ENCODE results near the gene MUC5AC. TPM values are rescaled to one million over a fixed set of nuclear protein-coding genes. Genes with fewer than 3 reads are reported as not detected.
A peak's percentile ranks its signal among the peaks of the same experiment; 100 is the strongest.

The MUC5AC gene
- total RNA-seq, 2 donors from 2014 or later = not detected

GRCh38 chr11:1232021-1232882 is 74.5 kb downstream of the MUC5AC start:
- Histone ChIP-seq H3K27me3 (ENCODE audit: control insufficient read depth, insufficient read depth, low read length, poor library complexity, severe bottlenecking) (no peaks in the 10 kb centered on the region), H3K36me3 (ENCODE audit: control insufficient read depth, insufficient read depth, low read length) (no peaks in the 10 kb centered on the region), H3K4me3 (ENCODE audit: low read length) (no peak overlapping the region), H3K4me1 (ENCODE audit: control insufficient read depth, insufficient read depth, low read length) (no peaks in the 10 kb centered on the region), H3K9ac (ENCODE audit: extremely low read depth, low read length, poor library complexity, severe bottlenecking) (no peak overlapping the region), H3K27ac (ENCODE audit: low read depth, low read length) (no peak overlapping the region), H3K9me3 (ENCODE audit: control insufficient read depth, low read length) (no peaks in the 10 kb centered on the region)
- no peak for TF ChIP-seq CTCF (conservative IDR thresholded peaks at IDR 0.05)
- Mint-ChIP-seq H3K27me3 (ENCODE audit: insufficient read depth) (no peaks in the 10 kb centered on the region), H3K9me3 (no peaks in the 10 kb centered on the region), H3K36me3 (ENCODE audit: low read depth) (no peaks in the 10 kb centered on the region), H3K4me3 (no peak overlapping the region), H3K4me1 (no peaks in the 10 kb centered on the region), H3K27ac (no peak overlapping the region)
- 89 to 97% methylated on average over 17 to 46 of the region's 46 CpGs for WGBS, 2 experiments (ENCODE audit: insufficient coverage in 1 of 2, insufficient read length in 1 of 2)
- DNase-seq = no peak

DNA sequence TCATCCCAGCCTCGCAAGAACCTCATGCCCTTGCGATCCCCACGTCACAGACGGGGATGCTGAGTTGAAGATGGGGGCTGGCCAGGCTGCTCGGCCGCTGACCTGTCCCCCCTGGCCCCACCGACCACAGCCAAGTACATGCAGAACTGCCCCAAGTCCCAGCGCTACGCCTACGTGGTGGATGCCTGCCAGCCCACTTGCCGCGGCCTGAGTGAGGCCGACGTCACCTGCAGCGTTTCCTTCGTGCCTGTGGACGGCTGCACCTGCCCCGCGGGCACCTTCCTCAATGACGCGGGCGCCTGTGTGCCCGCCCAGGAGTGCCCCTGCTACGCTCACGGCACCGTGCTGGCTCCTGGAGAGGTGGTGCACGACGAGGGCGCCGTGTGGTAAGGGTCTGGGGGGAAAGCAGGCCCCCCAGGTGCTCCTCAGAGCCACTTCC is 75.1 kb downstream of the MUC5AC start:
- no peaks in the 10 kb centered on the region for H3K9me3 Mint-ChIP-seq
- no peaks in the 10 kb centered on the region for H3K27me3 ChIP-seq (ENCODE audit: control insufficient read depth, insufficient read depth, low read length, poor library complexity, severe bottlenecking)
- H3K4me3 Mint-ChIP-seq = no peak overlapping the region
- no peak for TF ChIP-seq CTCF (conservative IDR thresholded peaks at IDR 0.05)
- no peak overlapping the region for H3K27ac ChIP-seq (ENCODE audit: low read depth, low read length)
- no peaks in the 10 kb centered on the region for H3K36me3 Mint-ChIP-seq (ENCODE audit: low read depth)
- no peak overlapping the region for H3K4me3 ChIP-seq (ENCODE audit: low read length)
- H3K9ac ChIP-seq (ENCODE audit: extremely low read depth, low read length, poor library complexity, severe bottlenecking) = no peak overlapping the region
- 85 to 92% methylated on average over 9 to 30 of the region's 30 CpGs for WGBS, 2 experiments (ENCODE audit: insufficient coverage in 1 of 2, insufficient read length in 1 of 2)
- no peaks in the 10 kb centered on the region for H3K4me1 Mint-ChIP-seq
- no peaks in the 10 kb centered on the region for H3K36me3 ChIP-seq (ENCODE audit: control insufficient read depth, insufficient read depth, low read length)
- no peaks in the 10 kb centered on the region for H3K4me1 ChIP-seq (ENCODE audit: control insufficient read depth, insufficient read depth, low read length)
- no peaks in the 10 kb centered on the region for H3K27me3 Mint-ChIP-seq (ENCODE audit: insufficient read depth)
- DNase-seq = peak; percentile 36
- no peaks in the 10 kb centered on the region for H3K9me3 ChIP-seq (ENCODE audit: control insufficient read depth, low read length)
- no peak overlapping the region for H3K27ac Mint-ChIP-seq

GRCh38 chr11:1233351-1234053 is 75.7 kb downstream of the MUC5AC start:
- H3K36me3 Mint-ChIP-seq (ENCODE audit: low read depth) = no peaks in the 10 kb centered on the region
- 92 to 94% methylated on average over 14 to 21 of the region's 21 CpGs for WGBS, 2 experiments (ENCODE audit: insufficient coverage in 1 of 2, insufficient read length in 1 of 2)
- DNase-seq = peak; percentile 40

More at GRCh38 chr11:1233351-1234053, 75.7 kb downstream of the MUC5AC start:
- Histone ChIP-seq H3K4me1 (ENCODE audit: control insufficient read depth, insufficient read depth, low read length) (no peaks in the 10 kb centered on the region), H3K4me3 (ENCODE audit: low read length) (no peak overlapping the region), H3K27ac (ENCODE audit: low read depth, low read length) (no peak overlapping the region), H3K9me3 (ENCODE audit: control insufficient read depth, low read length) (no peaks in the 10 kb centered on the region), H3K27me3 (ENCODE audit: control insufficient read depth, insufficient read depth, low read length, poor library complexity, severe bottlenecking) (no peaks in the 10 kb centered on the region), H3K9ac (ENCODE audit: extremely low read depth, low read length, poor library complexity, severe bottlenecking) (no peak overlapping the region), H3K36me3 (ENCODE audit: control insufficient read depth, insufficient read depth, low read length) (no peaks in the 10 kb centered on the region)
- no peaks in the 10 kb centered on the region for H3K27me3 Mint-ChIP-seq (ENCODE audit: insufficient read depth)
- H3K27ac Mint-ChIP-seq = no peak overlapping the region
- no peaks in the 10 kb centered on the region for H3K9me3 Mint-ChIP-seq
- TF ChIP-seq CTCF (conservative IDR thresholded peaks at IDR 0.05) = peak; percentile 35
- no peak overlapping the region for H3K4me3 Mint-ChIP-seq
- H3K4me1 Mint-ChIP-seq = no peaks in the 10 kb centered on the region
